Measurements from ENCODE around the gene LOXL1. TPM values are rescaled to one million over a fixed set of nuclear protein-coding genes. Genes with fewer than 3 reads are reported as not detected.

The LOXL1 gene
- total and polyA plus RNA-seq, 10 of the 15 experiments (the other 5 are each of a cell fraction or from before 2014, with no cell fraction given) = 0.07 to 0.15 TPM; not detected in 8

- no peak for TF ChIP-seq ZBTB40 (IDR thresholded peaks at IDR 0.05; ENCODE audit: borderline replicate concordance)
- no peak for TF ChIP-seq SKIL (IDR thresholded peaks at IDR 0.05; ENCODE audit: low read depth, poor library complexity, severe bottlenecking)
Observed at GRCh38 chr15:73902121-73903020, 23.9 kb upstream of the LOXL1 start (continued).
